SU-DHL-6 (cell line): ENCODE data around the gene RGS6.

ENCODE experiments used
- H2AFZ ChIP-seq: fragments of 200-600 bp; sonication (generic); 2 replicates; pipeline ENCODE4 v1.6.1; 2014; ENCODE audit warnings: low read depth, mild to moderate bottlenecking, moderate library complexity, mixed read lengths, antibody characterized with exemption, low read length; ENCODE audit not compliant: severe bottlenecking
- H3F3A ChIP-seq: fragments of 200-600 bp; shearing (Covaris generic); 2 replicates; pipeline ENCODE4 v1.6.0; 2016; ENCODE audit warnings: antibody characterized with exemption, mild to moderate bottlenecking; ENCODE audit not compliant: insufficient read depth
- H3K27ac ChIP-seq: fragments of 200-600 bp; sonication (generic); 2 replicates; pipeline ENCODE4 v1.5.1; 2016; ENCODE audit warnings: low read depth, mild to moderate bottlenecking, low read length, moderate library complexity, mixed read lengths
- H3K27me3 ChIP-seq: fragments of 200-600 bp; sonication (generic), shearing (Covaris generic); 2 replicates; pipeline ENCODE4 v1.6.0; 2014; ENCODE audit warnings: mild to moderate bottlenecking, low read length
- H3K36me3 ChIP-seq: fragments of 200-600 bp; sonication (generic); 2 replicates; pipeline ENCODE4 v1.6.1; 2014; ENCODE audit warnings: mild to moderate bottlenecking, low read length, mixed read lengths
- H3K4me2 ChIP-seq: fragments of 300-600, 200-600 bp; shearing (Covaris generic), sonication (generic); 2 replicates; pipeline ENCODE4 v1.6.0; 2014; ENCODE audit warnings: low read length, low read depth, mild to moderate bottlenecking; ENCODE audit not compliant: poor library complexity, severe bottlenecking
- H3K4me3 ChIP-seq: fragments of 200-600 bp; sonication (generic); 2 replicates; pipeline ENCODE4 v1.5.1; 2014; ENCODE audit warnings: antibody characterized with exemption, low read length, mild to moderate bottlenecking, mixed read lengths; ENCODE audit not compliant: insufficient read depth, poor library complexity, severe bottlenecking
- H3K79me2 ChIP-seq: fragments of 200-600 bp; sonication (generic); 2 replicates; pipeline ENCODE4 v1.6.1; 2014; ENCODE audit warnings: mild to moderate bottlenecking, low read length, moderate library complexity; ENCODE audit not compliant: insufficient read depth
- H3K9ac ChIP-seq: fragments of 200-600 bp; sonication (generic); 2 replicates; pipeline ENCODE4 v1.7.0; 2014; ENCODE audit warnings: mild to moderate bottlenecking, low read length
- H3K9me2 ChIP-seq: fragments of 200-600 bp; sonication (generic); replicated peaks from 2 replicates; pipeline ENCODE4 v1.6.1; 2014; ENCODE audit warnings: low read length; ENCODE audit not compliant: insufficient read depth
- H3K9me3 ChIP-seq: fragments of 200-600 bp; sonication (generic); 2 replicates; pipeline ENCODE4 v1.6.1; 2014; ENCODE audit warnings: low read length, mixed read lengths; ENCODE audit not compliant: insufficient read depth
- H4K20me1 ChIP-seq: fragments of 200-600 bp; sonication (generic); 2 replicates; pipeline ENCODE4 v1.6.1; 2014; ENCODE audit warnings: low read depth, mild to moderate bottlenecking, antibody characterized with exemption, low read length, moderate library complexity, mixed read lengths
- EZH2phosphoT487 ChIP-seq: fragments of 200-600 bp; sonication (generic), shearing (Covaris generic); conservative IDR thresholded peaks from 2 replicates; pipeline ENCODE4 v1.6.1; 2018; ENCODE audit warnings: mild to moderate bottlenecking, antibody characterized with exemption, low read length, moderate library complexity, mixed read lengths
- TF ChIP-seq, protein P1 (sequence below): fragments of 200-600 bp; sonication (generic); IDR thresholded peaks from one replicate; pipeline ENCODE4 v1.5.1; 2017; ENCODE audit warnings: antibody characterized with exemption, mild to moderate bottlenecking, low read length, moderate library complexity; ENCODE audit not compliant: insufficient read depth, poor library complexity, severe bottlenecking

The RGS6 gene

DNA sequence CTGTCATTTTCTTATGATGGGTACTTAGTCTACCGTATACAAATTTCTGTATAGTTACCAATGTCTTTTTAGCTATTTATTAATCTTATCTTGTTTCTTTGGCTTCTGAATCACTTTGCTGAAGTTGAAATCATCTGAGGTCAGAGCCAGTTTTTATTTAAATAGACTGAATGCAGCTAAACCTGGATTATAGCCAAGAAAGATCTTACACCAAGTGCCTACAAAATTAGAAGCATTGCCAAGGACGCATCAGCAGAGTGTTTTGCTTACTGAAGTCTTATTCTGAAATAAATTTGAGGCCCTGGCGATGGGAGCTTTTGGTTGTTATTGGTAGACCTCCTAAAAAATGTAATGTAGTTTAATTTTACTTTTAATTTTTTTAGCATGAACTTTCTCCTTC, 128.2 kb downstream of the RGS6 start:
- Histone ChIP-seq H3K36me3 (no peaks in the 10 kb centered on the region), H3K27ac (no peak overlapping the region), H4K20me1 (no peaks in the 10 kb centered on the region), H2AFZ (no peak overlapping the region), H3K4me3 (no peak overlapping the region), H3K4me2 (no peak overlapping the region), H3K27me3 (no peaks in the 10 kb centered on the region), H3K9ac (no peak overlapping the region), H3F3A (no peaks in the 10 kb centered on the region), H3K9me3 (no peaks in the 10 kb centered on the region), H3K79me2 (no peaks in the 10 kb centered on the region), H3K9me2 (0 out of 2 replicates have a peak, but pooled peaks cover 3% of the 10 kb centered on the region)
- TF ChIP-seq, protein P1, sequence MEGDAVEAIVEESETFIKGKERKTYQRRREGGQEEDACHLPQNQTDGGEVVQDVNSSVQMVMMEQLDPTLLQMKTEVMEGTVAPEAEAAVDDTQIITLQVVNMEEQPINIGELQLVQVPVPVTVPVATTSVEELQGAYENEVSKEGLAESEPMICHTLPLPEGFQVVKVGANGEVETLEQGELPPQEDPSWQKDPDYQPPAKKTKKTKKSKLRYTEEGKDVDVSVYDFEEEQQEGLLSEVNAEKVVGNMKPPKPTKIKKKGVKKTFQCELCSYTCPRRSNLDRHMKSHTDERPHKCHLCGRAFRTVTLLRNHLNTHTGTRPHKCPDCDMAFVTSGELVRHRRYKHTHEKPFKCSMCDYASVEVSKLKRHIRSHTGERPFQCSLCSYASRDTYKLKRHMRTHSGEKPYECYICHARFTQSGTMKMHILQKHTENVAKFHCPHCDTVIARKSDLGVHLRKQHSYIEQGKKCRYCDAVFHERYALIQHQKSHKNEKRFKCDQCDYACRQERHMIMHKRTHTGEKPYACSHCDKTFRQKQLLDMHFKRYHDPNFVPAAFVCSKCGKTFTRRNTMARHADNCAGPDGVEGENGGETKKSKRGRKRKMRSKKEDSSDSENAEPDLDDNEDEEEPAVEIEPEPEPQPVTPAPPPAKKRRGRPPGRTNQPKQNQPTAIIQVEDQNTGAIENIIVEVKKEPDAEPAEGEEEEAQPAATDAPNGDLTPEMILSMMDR, result no peak
- no peak for TF ChIP-seq EZH2phosphoT487

DNA sequence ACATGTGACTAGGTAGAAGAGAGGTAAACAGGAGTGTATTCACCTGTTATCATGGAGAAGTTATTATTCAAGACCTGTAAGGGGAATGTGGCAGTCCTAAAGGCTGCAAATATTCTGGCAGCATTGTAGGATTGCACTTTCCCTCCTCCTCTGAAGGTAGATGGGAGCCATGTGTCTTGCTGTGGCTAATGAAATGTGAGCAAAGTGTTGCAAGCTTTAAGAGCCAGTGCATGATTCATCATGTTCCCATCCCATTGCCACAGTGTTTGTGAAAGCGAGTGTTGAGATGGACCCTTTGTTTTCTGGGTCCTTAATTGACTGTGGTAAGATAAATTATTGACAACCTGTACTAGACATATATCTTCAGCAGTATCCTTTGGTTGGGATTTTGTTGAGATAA, 128.7 kb downstream of the RGS6 start:
- Histone ChIP-seq H3K9ac (no peak overlapping the region), H3K4me3 (no peak overlapping the region), H3F3A (no peaks in the 10 kb centered on the region), H3K36me3 (no peaks in the 10 kb centered on the region), H2AFZ (no peak overlapping the region), H4K20me1 (no peaks in the 10 kb centered on the region), H3K4me2 (no peak overlapping the region), H3K9me3 (no peaks in the 10 kb centered on the region), H3K27ac (no peak overlapping the region), H3K79me2 (no peaks in the 10 kb centered on the region), H3K9me2 (0 out of 2 replicates have a peak, but pooled peaks cover 3% of the 10 kb centered on the region), H3K27me3 (no peaks in the 10 kb centered on the region)
- no peak for TF ChIP-seq EZH2phosphoT487
- TF ChIP-seq, protein P1, result no peak

DNA sequence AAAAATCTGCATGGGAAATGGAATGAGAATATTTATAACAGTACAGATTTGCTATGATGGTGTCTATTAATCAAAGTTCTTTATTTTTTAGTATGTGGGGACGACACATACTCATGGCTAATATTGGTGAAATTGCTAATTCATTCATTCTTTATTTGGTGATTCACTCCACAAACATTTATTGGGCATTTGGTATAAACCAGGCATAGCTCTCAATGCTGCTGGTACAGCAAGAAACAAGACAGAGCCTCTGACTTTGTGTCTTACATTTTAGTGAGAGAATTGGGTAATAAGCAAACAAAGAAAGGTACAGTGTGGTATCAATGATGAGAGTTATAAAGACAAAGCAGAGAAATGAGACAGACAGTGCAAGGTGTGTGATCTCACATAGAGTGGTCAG, 129.5 kb downstream of the RGS6 start:
- Histone ChIP-seq H3K36me3 (no peaks in the 10 kb centered on the region), H3K9me3 (no peaks in the 10 kb centered on the region), H2AFZ (no peak overlapping the region), H3K9me2 (0 out of 2 replicates have a peak, but pooled peaks cover 3% of the 10 kb centered on the region), H3F3A (no peaks in the 10 kb centered on the region), H3K4me2 (no peak overlapping the region), H3K4me3 (no peak overlapping the region), H4K20me1 (no peaks in the 10 kb centered on the region), H3K79me2 (no peaks in the 10 kb centered on the region), H3K9ac (no peak overlapping the region), H3K27me3 (no peaks in the 10 kb centered on the region), H3K27ac (no peak overlapping the region)
- TF ChIP-seq, protein P1, result no peak
- no peak for TF ChIP-seq EZH2phosphoT487
